Dermis blood vessel endothelial cell (primary cell): Measurements from ENCODE around the gene SPOCD1. TPM values are rescaled to one million over a fixed set of nuclear protein-coding genes. Genes with fewer than 3 reads are reported as not detected.

ENCODE experiments used
- DNase-seq: peaks from one replicate; pipeline ENCODE4 v3.0.0; 2010
- total RNA-seq: library from RNA; depleted of rRNA; stranded (reverse); fragments of >200 nt; gene quantifications from 2 replicates; pipeline ENCODE4 v1.2.3, GENCODE V29; 2014

The SPOCD1 gene
- total RNA-seq, 1 donor from 2014 or later = 2.0 TPM

DNA sequence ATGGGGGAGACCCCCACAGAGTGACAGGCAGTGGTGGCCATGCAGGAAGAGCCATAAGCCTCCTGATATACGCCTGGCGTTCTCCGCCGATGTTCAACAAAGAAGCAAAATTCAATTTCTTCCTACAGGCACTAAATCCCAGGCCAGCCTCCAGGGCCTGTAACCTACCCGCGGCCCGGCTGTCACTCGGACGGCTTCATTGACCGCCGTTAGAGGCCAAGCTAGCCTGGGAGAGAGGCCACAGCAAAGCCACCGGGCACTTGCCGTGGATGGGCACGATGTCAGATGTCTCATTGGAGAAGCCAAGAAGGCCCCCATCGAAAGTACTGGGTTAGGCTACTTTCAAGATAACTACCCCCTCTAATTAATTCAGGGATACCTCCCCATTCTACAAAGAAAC lies 61.4 kb downstream of the SPOCD1 start:
- DNase-seq = no peak

GRCh38 chr1:31753707-31754349 lies 62.0 kb downstream of the SPOCD1 start:
- DNase-seq = no peak

DNA sequence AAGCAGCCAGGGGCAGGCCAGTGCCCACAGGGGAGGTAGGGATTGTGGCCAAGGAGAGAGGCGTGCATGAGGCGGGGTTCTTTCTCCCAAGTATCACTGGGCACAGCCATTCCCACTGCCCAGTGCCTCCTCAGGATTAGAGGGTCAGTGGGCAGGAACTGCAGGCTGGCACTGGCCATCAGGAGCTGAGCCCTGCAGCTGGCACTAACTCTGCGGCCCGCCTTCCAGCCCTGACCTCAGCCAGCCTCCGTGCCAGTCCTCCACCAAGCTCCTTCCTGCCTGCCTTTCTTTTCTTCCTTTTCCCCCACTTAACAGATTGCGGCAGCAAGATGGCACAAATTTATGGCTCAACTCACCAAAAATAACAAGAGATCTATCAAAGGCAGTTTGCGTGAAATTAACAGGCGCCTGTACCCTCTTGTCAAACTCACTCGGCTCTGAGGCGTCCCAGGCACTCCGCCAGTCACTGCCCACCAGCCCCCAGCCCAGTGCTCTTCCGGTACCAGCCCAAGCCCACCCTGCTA lies 62.8 kb downstream of the SPOCD1 start:
- no peak for DNase-seq

DNA sequence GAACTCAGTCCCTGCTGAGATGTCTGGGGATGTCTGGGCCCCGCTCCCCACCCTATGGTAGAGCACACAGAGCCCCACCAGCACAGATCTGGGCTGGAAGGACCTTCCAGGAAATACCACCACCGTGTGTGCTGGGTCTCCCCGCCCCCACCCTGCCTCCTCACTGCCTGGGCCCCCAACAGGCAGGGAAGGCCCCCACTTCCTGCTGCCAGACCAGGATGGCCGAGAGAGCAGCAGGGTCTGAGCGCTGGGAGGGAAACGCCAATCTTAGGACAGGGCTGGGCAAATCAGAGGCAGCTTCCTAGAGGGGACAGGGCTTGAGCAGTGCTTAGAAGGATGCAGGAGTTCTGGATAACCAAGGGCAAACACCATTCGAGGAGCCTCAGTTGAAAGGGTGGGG lies 63.6 kb downstream of the SPOCD1 start:
- no peak for DNase-seq

GRCh38 chr1:31751822-31752241 lies 64.0 kb downstream of the SPOCD1 start:
- no peak for DNase-seq

GRCh38 chr1:31750858-31751510 lies 64.8 kb downstream of the SPOCD1 start:
- peak; percentile 28 for DNase-seq

DNA sequence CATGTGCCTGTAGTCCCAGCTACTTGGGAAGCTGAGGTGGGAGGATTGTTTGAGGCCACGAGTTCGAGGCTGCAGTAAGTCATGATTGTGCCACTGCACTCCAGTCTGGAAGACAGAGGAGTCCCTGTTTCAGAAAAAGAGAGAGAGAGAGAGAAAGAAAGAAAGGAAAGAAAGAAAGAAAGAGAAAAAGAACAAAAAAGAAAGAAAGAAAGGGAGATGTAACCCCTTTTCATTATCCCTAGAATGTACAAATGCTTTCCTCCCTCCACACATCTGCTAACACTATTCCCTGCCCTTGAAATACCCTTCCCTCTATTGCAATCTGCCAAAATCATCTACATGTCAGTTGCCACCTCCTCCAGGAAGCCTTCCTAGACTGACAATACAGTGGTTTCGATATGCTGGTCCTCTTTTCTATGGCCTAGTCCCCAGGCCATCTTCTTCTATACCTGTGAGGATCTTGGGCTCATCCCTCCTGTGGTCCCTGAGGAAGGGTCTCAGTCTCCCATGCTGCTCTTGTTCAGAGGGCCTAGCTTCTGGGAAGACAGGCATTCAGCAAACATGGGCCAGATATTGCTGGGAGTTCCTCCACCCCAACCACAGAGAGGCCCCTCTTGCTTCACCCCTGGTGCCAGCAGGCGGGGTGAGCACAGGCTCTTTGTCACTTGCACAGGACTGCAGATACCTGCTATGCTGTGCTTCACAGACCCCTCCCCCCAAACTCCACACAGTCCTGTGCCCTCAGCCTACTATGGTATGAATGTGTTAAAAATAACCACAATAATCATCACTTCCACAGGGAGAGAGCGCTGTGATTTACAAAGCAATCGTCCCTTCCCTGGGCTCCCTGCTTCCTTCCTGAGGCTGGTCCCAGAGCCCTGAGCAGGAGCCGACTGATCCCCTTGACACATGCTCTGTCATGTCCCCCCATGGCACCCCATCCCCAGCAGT lies 65.8 kb downstream of the SPOCD1 start:
- peak; percentile 17 for DNase-seq

GRCh38 chr1:31748365-31748764 lies 67.5 kb downstream of the SPOCD1 start:
- DNase-seq = no peak

GRCh38 chr1:31747304-31747703 lies 68.5 kb downstream of the SPOCD1 start:
- DNase-seq = no peak

DNA sequence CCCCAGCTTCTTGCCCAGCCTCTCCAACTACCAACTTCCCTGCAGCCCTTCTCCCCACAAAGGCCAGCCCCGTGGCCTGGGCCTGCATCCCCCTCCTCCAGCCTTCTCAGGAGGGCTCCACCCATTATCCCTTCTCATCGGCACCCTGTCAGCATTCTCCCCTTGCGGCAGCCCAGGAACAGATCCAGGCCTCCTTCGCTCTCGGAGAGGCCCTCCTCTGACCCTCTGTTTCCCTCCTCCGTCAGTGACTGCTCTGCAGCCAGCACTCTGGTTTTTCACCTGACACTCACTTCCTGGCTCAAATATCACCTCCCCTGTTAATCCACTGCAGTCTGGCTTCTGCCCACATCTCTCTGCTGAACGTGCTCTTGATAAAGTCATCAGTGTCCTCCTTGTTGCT lies 69.1 kb downstream of the SPOCD1 start:
- no peak for DNase-seq

GRCh38 chr1:31745946-31746670 lies 69.7 kb downstream of the SPOCD1 start:
- DNase-seq = no peak

- DNase-seq = peak; percentile 74
These were observed 70.5 kb downstream of the SPOCD1 start for GRCh38 chr1:31745096-31745945.

GRCh38 chr1:31744165-31744888 lies 71.5 kb downstream of the SPOCD1 start:
- no peak for DNase-seq

DNA sequence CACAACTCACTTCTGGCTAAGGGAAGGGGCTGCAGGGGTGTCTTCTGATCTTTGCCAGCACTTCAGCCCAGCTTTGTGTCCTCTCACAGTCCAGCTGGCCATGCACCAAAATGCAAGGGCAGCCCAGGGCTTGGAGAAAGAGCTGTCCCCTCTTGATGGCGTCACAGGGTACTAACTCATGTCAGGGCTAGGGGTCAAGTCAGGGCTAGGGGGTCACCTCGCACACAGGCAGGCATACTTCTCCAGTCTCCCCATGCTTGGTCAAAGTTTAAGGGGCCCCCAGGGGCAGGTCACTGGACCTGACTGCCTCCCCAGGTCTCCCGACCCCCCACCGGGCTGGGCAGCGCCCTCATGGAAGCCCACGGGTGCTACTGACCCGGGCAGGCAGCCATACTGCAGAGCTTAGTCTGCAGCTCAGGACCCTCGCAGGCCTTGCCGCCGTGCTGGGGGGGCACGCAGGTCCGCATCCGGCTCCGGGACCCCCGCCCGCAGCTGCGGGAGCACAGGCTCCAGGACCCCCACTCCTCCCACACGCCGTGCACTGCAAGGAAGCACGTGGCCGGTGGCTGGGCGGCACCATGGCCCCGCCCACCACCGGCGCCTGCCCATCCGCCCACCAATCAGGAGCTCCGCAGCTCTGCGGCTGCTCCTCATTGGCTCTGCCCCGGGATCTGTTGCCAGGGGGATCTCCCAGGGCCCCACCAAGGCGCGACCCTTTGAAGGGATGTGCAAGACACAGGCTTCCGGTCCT lies 73.2 kb downstream of the SPOCD1 start:
- no peak for DNase-seq

Other genes with a start within 250 kb of the SPOCD1 start
- gene TINAGL1, start 239.5 kb downstream of the SPOCD1 start, total RNA-seq = 418 and 719 TPM in 2 replicates
- 1.2 and 4.6 TPM in 2 replicates for gene HCRTR1, start 198.3 kb downstream of the SPOCD1 start, total RNA-seq
- gene PEF1, start 171.1 kb downstream of the SPOCD1 start, total RNA-seq = 145 and 159 TPM in 2 replicates
- 0.51 and 0.65 TPM in 2 replicates for gene COL16A1, start 112.0 kb downstream of the SPOCD1 start, total RNA-seq
- gene ADGRB2, start 51.7 kb downstream of the SPOCD1 start, total RNA-seq = 0.17 and 0.28 TPM in 2 replicates
- gene PTP4A2, start 122.3 kb upstream of the SPOCD1 start, total RNA-seq = 199 and 243 TPM in 2 replicates
- gene KHDRBS1, start 197.8 kb upstream of the SPOCD1 start, total RNA-seq = 60.9 and 143 TPM in 2 replicates